Osteocyte (in vitro differentiated cells): ENCODE measurements around the gene FAM193A. TPM values are rescaled to one million over a fixed set of nuclear protein-coding genes. Genes with fewer than 3 reads are reported as not detected.
"Not testable (repeated sequence)": the region's sequence is repeated elsewhere in the genome, so short reads cannot be mapped to it uniquely, and the experiment has no call there.

ENCODE experiments used
- DNase-seq: peaks from one replicate; pipeline ENCODE4 v3.0.0; 2021; ENCODE audit warnings: mixed read lengths; ENCODE audit not compliant: unreplicated experiment; ENCODE audit errors: extremely low spot score
- H3K27ac Mint-ChIP-seq: one replicate; pipeline ENCODE4 v1.8.0; 2021; ENCODE audit warnings: mild to moderate bottlenecking, mixed read lengths; ENCODE audit not compliant: unreplicated experiment
- H3K27me3 Mint-ChIP-seq: one replicate; pipeline ENCODE4 v1.8.0; 2021; ENCODE audit warnings: mixed read lengths; ENCODE audit not compliant: unreplicated experiment
- H3K36me3 Mint-ChIP-seq: one replicate; pipeline ENCODE4 v1.8.0; 2021; ENCODE audit warnings: mixed read lengths; ENCODE audit not compliant: unreplicated experiment
- H3K4me1 Mint-ChIP-seq: one replicate; pipeline ENCODE4 v1.8.0; 2021; ENCODE audit warnings: mixed read lengths; ENCODE audit not compliant: unreplicated experiment
- H3K4me3 Mint-ChIP-seq: one replicate; pipeline ENCODE4 v1.8.0; 2021; ENCODE audit warnings: mild to moderate bottlenecking, moderate library complexity, mixed read lengths; ENCODE audit not compliant: unreplicated experiment
- H3K9me3 Mint-ChIP-seq: one replicate; pipeline ENCODE4 v1.8.0; 2021; ENCODE audit warnings: mixed read lengths; ENCODE audit not compliant: unreplicated experiment
- CTCF ChIP-seq: fragments of 200-600 bp; sonication (generic); IDR thresholded peaks from 2 replicates; pipeline ENCODE4 v1.5.0; 2021; ENCODE audit warnings: antibody characterized with exemption, mild to moderate bottlenecking, moderate library complexity
- total RNA-seq: library from RNA; stranded (reverse); gene quantifications from 2 replicates; pipeline ENCODE4 v1.2.1, GENCODE V29; 2021

Gene FAM193A
- total RNA-seq, 1 donor from 2014 or later: 35.3 TPM

GRCh38 chr4:2768921-2769336 lies 232.5 kb downstream of the FAM193A start:
- DNase-seq: no peak
- no peaks in the 10 kb centered on the region for H3K27me3 Mint-ChIP-seq
- TF ChIP-seq CTCF: no peak
- peaks cover 2% of the 10 kb centered on the region for H3K4me1 Mint-ChIP-seq
- no peaks in the 10 kb centered on the region for H3K36me3 Mint-ChIP-seq
- H3K27ac Mint-ChIP-seq: no peak overlapping the region
- no peak overlapping the region for H3K4me3 Mint-ChIP-seq
- H3K9me3 Mint-ChIP-seq: no peaks in the 10 kb centered on the region

- H3K4me3 Mint-ChIP-seq: no peak overlapping the region
- DNase-seq: no peak
These were observed 234.8 kb downstream of the FAM193A start for GRCh38 chr4:2771264-2771663.

GRCh38 chr4:2780643-2781042 lies 244.2 kb downstream of the FAM193A start:
- not testable (repeated sequence) for H3K27ac Mint-ChIP-seq, H3K4me1 Mint-ChIP-seq, H3K4me3 Mint-ChIP-seq, DNase-seq, H3K36me3 Mint-ChIP-seq, H3K9me3 Mint-ChIP-seq
- H3K27me3 Mint-ChIP-seq: peaks cover 20% of the 10 kb centered on the region

More at GRCh38 chr4:2771264-2771663, 234.8 kb downstream of the FAM193A start:
- Mint-ChIP-seq H3K4me1 (peaks cover 2% of the 10 kb centered on the region), H3K9me3 (no peaks in the 10 kb centered on the region), H3K36me3 (no peaks in the 10 kb centered on the region), H3K27me3 (no peaks in the 10 kb centered on the region), H3K27ac (no peak overlapping the region)
- no peak for TF ChIP-seq CTCF

- DNase-seq: no peak
- peaks cover 20% of the 10 kb centered on the region for H3K27me3 Mint-ChIP-seq
- H3K27ac Mint-ChIP-seq: no peak overlapping the region
- TF ChIP-seq CTCF: no peak
- H3K4me1 Mint-ChIP-seq: no peaks in the 10 kb centered on the region
- H3K4me3 Mint-ChIP-seq: no peak overlapping the region
- no peaks in the 10 kb centered on the region for H3K9me3 Mint-ChIP-seq
- peaks cover 6% of the 10 kb centered on the region for H3K36me3 Mint-ChIP-seq
These were observed 245.5 kb downstream of the FAM193A start for GRCh38 chr4:2781911-2782310.

Other genes with a start within 250 kb of the FAM193A start
- gene ZFYVE28, start 118.0 kb upstream of the FAM193A start, total RNA-seq: 3.3 and 3.4 TPM in 2 replicates
- gene CFAP99, start 117.7 kb upstream of the FAM193A start, total RNA-seq: not detected in 2 replicates
- gene RNF4, start 67.5 kb upstream of the FAM193A start, total RNA-seq: 57.6 and 63.4 TPM in 2 replicates
- 32.7 and 34.0 TPM in 2 replicates for gene TNIP2, start 219.7 kb downstream of the FAM193A start, total RNA-seq